ENCODE data around the gene TBX19. TPM values are rescaled to one million over a fixed set of nuclear protein-coding genes. Genes with fewer than 3 reads are reported as not detected.

The TBX19 gene
- total RNA-seq, 1 donor from 2014 or later, result 4.7 TPM

- intact Hi-C loops (cut with micrococcal nuclease), result no loop called here
- DNase-seq, result no peak
- H3K9me3 Mint-ChIP-seq, result no peaks in the 10 kb centered on the region
- ATAC-seq (ENCODE audit: low read depth), result no peak
- H3K27ac Mint-ChIP-seq, result no peak overlapping the region
- TF ChIP-seq, protein P1, sequence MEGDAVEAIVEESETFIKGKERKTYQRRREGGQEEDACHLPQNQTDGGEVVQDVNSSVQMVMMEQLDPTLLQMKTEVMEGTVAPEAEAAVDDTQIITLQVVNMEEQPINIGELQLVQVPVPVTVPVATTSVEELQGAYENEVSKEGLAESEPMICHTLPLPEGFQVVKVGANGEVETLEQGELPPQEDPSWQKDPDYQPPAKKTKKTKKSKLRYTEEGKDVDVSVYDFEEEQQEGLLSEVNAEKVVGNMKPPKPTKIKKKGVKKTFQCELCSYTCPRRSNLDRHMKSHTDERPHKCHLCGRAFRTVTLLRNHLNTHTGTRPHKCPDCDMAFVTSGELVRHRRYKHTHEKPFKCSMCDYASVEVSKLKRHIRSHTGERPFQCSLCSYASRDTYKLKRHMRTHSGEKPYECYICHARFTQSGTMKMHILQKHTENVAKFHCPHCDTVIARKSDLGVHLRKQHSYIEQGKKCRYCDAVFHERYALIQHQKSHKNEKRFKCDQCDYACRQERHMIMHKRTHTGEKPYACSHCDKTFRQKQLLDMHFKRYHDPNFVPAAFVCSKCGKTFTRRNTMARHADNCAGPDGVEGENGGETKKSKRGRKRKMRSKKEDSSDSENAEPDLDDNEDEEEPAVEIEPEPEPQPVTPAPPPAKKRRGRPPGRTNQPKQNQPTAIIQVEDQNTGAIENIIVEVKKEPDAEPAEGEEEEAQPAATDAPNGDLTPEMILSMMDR (IDR thresholded peaks at IDR 0.05), result no peak
- ChIA-PET POLR2A (no interaction called here), CTCF (no interaction called here)
- H3K27me3 Mint-ChIP-seq, result no peaks in the 10 kb centered on the region
- H3K4me1 Mint-ChIP-seq, result no peaks in the 10 kb centered on the region
- H3K4me3 Mint-ChIP-seq, result no peak overlapping the region
- peaks cover 41% of the 10 kb centered on the region for H3K36me3 Mint-ChIP-seq (ENCODE audit: low read depth)
These were observed 23.3 kb downstream of the TBX19 start for GRCh38 chr1:168303716-168304540.

GRCh38 chr1:168304865-168305264 is 24.2 kb downstream of the TBX19 start:
- H3K27me3 Mint-ChIP-seq, result no peaks in the 10 kb centered on the region
- no peaks in the 10 kb centered on the region for H3K9me3 Mint-ChIP-seq
- TF ChIP-seq, protein P1 (IDR thresholded peaks at IDR 0.05), result no peak
- CTCF ChIA-PET, result interaction anchor here (0.6 kb wide), 1 partner anchor 1081 kb away, joined by 4 read pairs; no protein-coding TSS in a partner anchor
- H3K27ac Mint-ChIP-seq, result no peak overlapping the region
- no peak for DNase-seq
- H3K36me3 Mint-ChIP-seq (ENCODE audit: low read depth), result peaks cover 44% of the 10 kb centered on the region
- H3K4me3 Mint-ChIP-seq, result no peak overlapping the region
- ATAC-seq (ENCODE audit: low read depth), result no peak
- POLR2A ChIA-PET, result no interaction called here
- intact Hi-C loops (cut with micrococcal nuclease), result no loop called here
- no peaks in the 10 kb centered on the region for H3K4me1 Mint-ChIP-seq

DNA sequence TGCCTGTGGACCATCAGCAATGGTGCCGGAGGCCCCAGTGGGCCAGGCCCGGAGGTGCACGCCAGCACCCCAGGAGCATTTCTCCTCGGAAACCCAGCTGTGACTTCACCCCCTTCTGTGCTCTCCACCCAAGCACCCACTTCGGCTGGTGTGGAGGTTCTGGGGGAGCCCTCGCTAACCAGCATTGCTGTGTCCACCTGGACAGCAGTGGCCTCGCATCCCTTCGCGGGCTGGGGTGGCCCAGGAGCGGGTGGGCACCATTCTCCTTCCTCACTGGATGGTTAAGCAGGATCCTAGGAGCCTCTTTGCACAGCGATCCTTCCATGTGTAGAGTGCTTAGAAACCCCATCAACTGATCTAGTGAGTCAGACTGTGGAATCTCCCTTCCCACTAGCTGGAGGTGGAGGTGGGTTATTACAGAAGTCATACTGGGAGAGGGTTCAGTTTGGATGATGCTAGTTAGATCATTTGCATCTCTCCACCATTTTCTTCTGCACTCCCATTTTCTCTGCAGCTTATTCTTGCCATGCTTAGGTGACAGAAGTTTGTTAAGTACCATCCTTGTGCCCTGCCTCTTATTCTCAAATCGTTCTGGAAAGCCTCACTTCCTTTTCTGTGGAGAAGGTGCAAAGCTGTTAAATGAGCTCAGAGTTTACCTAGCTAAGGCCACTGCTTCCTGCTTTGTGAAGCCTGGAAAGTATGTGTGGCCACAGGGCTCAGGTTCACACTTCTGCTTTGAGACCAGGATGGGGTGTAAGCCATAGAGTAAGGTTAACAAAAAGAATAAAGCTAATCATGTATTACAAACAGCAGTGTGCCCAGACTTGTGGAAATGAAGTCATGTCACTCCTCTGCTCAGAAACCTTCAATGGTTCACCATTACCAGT is 32.3 kb downstream of the TBX19 start:
- Mint-ChIP-seq H3K36me3 (ENCODE audit: low read depth) (peaks cover 41% of the 10 kb centered on the region), H3K4me1 (no peaks in the 10 kb centered on the region), H3K27me3 (no peaks in the 10 kb centered on the region), H3K9me3 (no peaks in the 10 kb centered on the region), H3K27ac (no peak overlapping the region), H3K4me3 (no peak overlapping the region)
- ChIA-PET CTCF (no interaction called here), POLR2A (no interaction called here)
- ATAC-seq (ENCODE audit: low read depth), result no peak
- TF ChIP-seq, protein P1 (IDR thresholded peaks at IDR 0.05), result no peak
- no peak for DNase-seq
- intact Hi-C loops (cut with micrococcal nuclease), result no loop called here

DNA sequence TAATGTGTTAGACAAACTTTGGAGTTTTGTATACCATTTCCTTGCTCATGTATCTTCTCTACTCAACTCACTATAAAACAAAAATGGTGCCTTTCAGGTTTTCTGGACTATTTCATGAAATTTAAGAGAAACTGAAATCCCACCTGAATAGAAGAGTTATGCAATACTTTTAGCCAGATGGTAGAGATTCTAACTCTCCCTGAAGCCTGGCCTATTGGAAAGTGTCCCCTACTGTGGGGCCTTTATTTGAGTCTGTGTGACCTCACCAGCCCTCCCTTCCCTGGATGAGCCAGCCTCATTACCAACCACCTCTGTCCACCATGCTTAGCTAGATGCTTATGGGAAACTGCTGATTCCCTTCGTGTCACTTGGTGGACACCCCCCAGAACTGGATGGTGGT is 35.5 kb downstream of the TBX19 start:
- no peak overlapping the region for H3K4me3 Mint-ChIP-seq
- POLR2A ChIA-PET, result no interaction called here
- H3K36me3 Mint-ChIP-seq (ENCODE audit: low read depth), result peaks cover 26% of the 10 kb centered on the region
- ATAC-seq (ENCODE audit: low read depth), result no peak
- CTCF ChIA-PET, result interaction anchor here (1.3 kb wide), 1 partner anchor 27 kb away, joined by 3 read pairs; no protein-coding TSS in a partner anchor
- no peaks in the 10 kb centered on the region for H3K27me3 Mint-ChIP-seq
- no peaks in the 10 kb centered on the region for H3K9me3 Mint-ChIP-seq
- TF ChIP-seq, protein P1 (IDR thresholded peaks at IDR 0.05), result no peak
- H3K4me1 Mint-ChIP-seq, result no peaks in the 10 kb centered on the region
- intact Hi-C loops (cut with micrococcal nuclease), result no loop called here
- DNase-seq, result no peak
- H3K27ac Mint-ChIP-seq, result no peak overlapping the region

DNA sequence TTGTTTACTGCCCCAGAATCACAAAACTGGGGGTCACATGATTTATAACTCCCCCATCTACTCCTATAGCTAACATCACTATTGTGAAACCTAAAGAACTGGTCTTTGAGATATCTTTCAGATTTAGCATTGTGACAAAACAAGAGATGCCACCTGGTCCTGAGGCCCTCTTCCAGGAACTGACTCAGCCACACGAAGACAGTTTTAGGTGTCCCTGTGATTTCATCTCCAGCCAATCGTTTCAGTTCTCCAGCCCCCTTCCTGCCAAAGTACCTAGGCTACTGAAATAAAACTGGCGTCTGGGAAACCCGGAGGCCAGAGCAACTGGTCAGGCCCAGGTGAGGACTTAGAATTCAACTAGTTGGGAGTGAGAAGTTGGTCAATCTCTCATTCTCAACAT is 36.6 kb downstream of the TBX19 start:
- CTCF ChIA-PET, result no interaction called here
- Mint-ChIP-seq H3K27ac (no peak overlapping the region), H3K4me3 (no peak overlapping the region), H3K27me3 (no peaks in the 10 kb centered on the region), H3K9me3 (no peaks in the 10 kb centered on the region), H3K4me1 (no peaks in the 10 kb centered on the region), H3K36me3 (ENCODE audit: low read depth) (peaks cover 26% of the 10 kb centered on the region)
- ATAC-seq (ENCODE audit: low read depth) (no peak), DNase-seq (no peak)
- TF ChIP-seq, protein P1 (IDR thresholded peaks at IDR 0.05), result no peak
- intact Hi-C loops (cut with micrococcal nuclease), result no loop called here
- POLR2A ChIA-PET, result no interaction called here
